Neuronal stem cell (in vitro differentiated cells): ENCODE results near the gene RNF11.
"Not testable (repeated sequence)": the region's sequence is repeated elsewhere in the genome, so short reads cannot be mapped to it uniquely, and the experiment has no call there.

Source experiments
- DNase-seq: peaks from one replicate; pipeline ENCODE4 v3.0.0-alpha.2; 2013; ENCODE audit warnings: low spot score
- H2AFZ ChIP-seq: one replicate; pipeline ENCODE4 v1.6.1; 2013; ENCODE audit warnings: mild to moderate bottlenecking, low read length, inconsistent platforms
- H2AK5ac ChIP-seq: 2 replicates; pipeline ENCODE4 v1.6.1; 2013; ENCODE audit warnings: low read depth, mild to moderate bottlenecking, inconsistent platforms, low read length, moderate library complexity, mixed read lengths
- H2BK120ac ChIP-seq: 2 replicates; pipeline ENCODE4 v1.6.1; 2013; ENCODE audit warnings: low read depth, mild to moderate bottlenecking, inconsistent platforms, low read length, moderate library complexity, mixed read lengths
- H2BK12ac ChIP-seq: one replicate; pipeline ENCODE4 v1.6.1; 2013; ENCODE audit warnings: low read length, inconsistent platforms
- H2BK15ac ChIP-seq: 2 replicates; pipeline ENCODE4 v1.6.1; 2013; ENCODE audit warnings: mild to moderate bottlenecking, low read length, inconsistent platforms, mixed read lengths
- H2BK5ac ChIP-seq: one replicate; pipeline ENCODE4 v1.6.1; 2013; ENCODE audit warnings: inconsistent platforms, mild to moderate bottlenecking, low read length, moderate library complexity
- H3K14ac ChIP-seq: one replicate; pipeline ENCODE4 v1.6.1; 2013; ENCODE audit warnings: low read length, inconsistent platforms
- H3K18ac ChIP-seq: 2 replicates; pipeline ENCODE4 v1.6.1; 2013; ENCODE audit warnings: low read length, inconsistent platforms
- H3K23ac ChIP-seq: 2 replicates; pipeline ENCODE4 v1.6.1; 2013; ENCODE audit warnings: low read depth, mild to moderate bottlenecking, mixed read lengths, low read length, inconsistent platforms; ENCODE audit not compliant: poor library complexity
- H3K27ac ChIP-seq: replicated peaks from 3 replicates; pipeline ENCODE4 v1.5.1; 2013; ENCODE audit warnings: low read length, inconsistent platforms
- H3K27me3 ChIP-seq, 3 experiments: 2 replicates each; pipeline ENCODE4 v1.6.1; 2013; ENCODE audit warnings: low read length in 3 of 3, mild to moderate bottlenecking in 2 of 3, inconsistent platforms in 1 of 3, low read depth in 1 of 3, mixed read lengths in 1 of 3, moderate library complexity in 1 of 3; ENCODE audit not compliant: control insufficient read depth in 3 of 3, insufficient read depth in 3 of 3
- H3K36me3 ChIP-seq, 2 donors: replicated peaks in 1 of 2; 2 replicates each; pipeline ENCODE4 v1.6.1; 2013; ENCODE audit warnings: low read length in 2 of 2; ENCODE audit not compliant: control insufficient read depth in 2 of 2, insufficient read depth in 2 of 2
- H3K4ac ChIP-seq: 2 replicates; pipeline ENCODE4 v1.6.1; 2013; ENCODE audit warnings: inconsistent platforms, mild to moderate bottlenecking, low read length, moderate library complexity
- H3K4me1 ChIP-seq, 2 donors: 1 replicate in 1 of 2; 2 replicates in 1 of 2; pipeline ENCODE4 v1.6.1; 2013; ENCODE audit warnings: low read length in 2 of 2, low read depth in 1 of 2; ENCODE audit not compliant: control insufficient read depth in 2 of 2, insufficient read depth in 1 of 2
- H3K4me2 ChIP-seq: one replicate; pipeline ENCODE4 v1.6.1; 2013; ENCODE audit warnings: mild to moderate bottlenecking, low read length, inconsistent platforms; ENCODE audit not compliant: insufficient read depth, poor library complexity, severe bottlenecking
- H3K4me3 ChIP-seq, 2 donors: 2 replicates each; pipeline ENCODE4 v1.5.1; 2013; ENCODE audit warnings: low read length in 2 of 2, mild to moderate bottlenecking in 2 of 2, inconsistent platforms in 1 of 2, moderate library complexity in 1 of 2
- H3K79me1 ChIP-seq: one replicate; pipeline ENCODE4 v1.6.1; 2013; ENCODE audit warnings: low read depth, mild to moderate bottlenecking, inconsistent platforms, low read length, moderate library complexity
- H3K9ac ChIP-seq: one replicate; pipeline ENCODE4 v1.6.1; 2013; ENCODE audit warnings: mild to moderate bottlenecking, low read depth, low read length, inconsistent platforms; ENCODE audit not compliant: poor library complexity
- H3K9me3 ChIP-seq, 2 donors: replicated peaks in 1 of 2; 2 replicates each; pipeline versions ENCODE3 to v1.6.1; 2013; ENCODE audit warnings: low read length in 2 of 2, mild to moderate bottlenecking in 2 of 2, inconsistent platforms in 1 of 2, low read depth in 1 of 2, mixed read lengths in 1 of 2, moderate library complexity in 1 of 2; ENCODE audit not compliant: control insufficient read depth in 2 of 2, insufficient read depth in 1 of 2
- H4K8ac ChIP-seq: one replicate; pipeline ENCODE4 v1.6.1; 2013; ENCODE audit warnings: low read depth, mild to moderate bottlenecking, inconsistent platforms, low read length, moderate library complexity
- H4K91ac ChIP-seq: one replicate; pipeline ENCODE4 v1.6.1; 2013; ENCODE audit warnings: low read length, low read depth, mild to moderate bottlenecking, inconsistent platforms; ENCODE audit not compliant: poor library complexity
- WGBS, 2 donors: extraction: QIAGEN DNeasy Blood & Tissue Kit; methylation state at CpG; one replicate each; pipeline ENCODE4 v1.1.7; 2013; ENCODE audit warnings: missing lambda C conversion rate in 2 of 2, mixed read lengths in 1 of 2; ENCODE audit not compliant: insufficient read length in 2 of 2, insufficient replicate concordance in 1 of 2; ENCODE audit errors: extremely low coverage in 2 of 2; 5-methylcytosine and 5-hydroxymethylcytosine counted together

Gene RNF11

GRCh38 chr1:51231896-51232295 is 4.2 kb upstream of the RNF11 start:
- H3K9me3 ChIP-seq: no peaks in the 10 kb centered on the region
- no peaks in the 10 kb centered on the region for H3K36me3 ChIP-seq
- H3K9ac ChIP-seq: no peak overlapping the region
- no peak overlapping the region for H3K18ac ChIP-seq
- H3K14ac ChIP-seq: no peak overlapping the region
- H3K4me2 ChIP-seq: no peak overlapping the region
- no peak overlapping the region for H4K91ac ChIP-seq
- DNase-seq: no peak
- no peak overlapping the region for H4K8ac ChIP-seq
- H2BK5ac ChIP-seq: no peak overlapping the region
- H2BK12ac ChIP-seq: no peak overlapping the region
- H3K27ac ChIP-seq: no peak overlapping the region
- H2BK15ac ChIP-seq: no peak overlapping the region
- H2BK120ac ChIP-seq: no peak overlapping the region
- peaks cover 6 to 10% of the 10 kb centered on the region in 2 donors for H3K4me1 ChIP-seq
- H3K79me1 ChIP-seq: peaks cover 5% of the 10 kb centered on the region
- H2AFZ ChIP-seq: no peak overlapping the region
- H3K4me3 ChIP-seq: no peak overlapping the region
- no peak overlapping the region for H2AK5ac ChIP-seq
- no peak overlapping the region for H3K23ac ChIP-seq
- H3K4ac ChIP-seq: no peak overlapping the region
- peaks cover 0 to 3% (median 0%) of the 10 kb centered on the region in 3 experiments for H3K27me3 ChIP-seq

DNA sequence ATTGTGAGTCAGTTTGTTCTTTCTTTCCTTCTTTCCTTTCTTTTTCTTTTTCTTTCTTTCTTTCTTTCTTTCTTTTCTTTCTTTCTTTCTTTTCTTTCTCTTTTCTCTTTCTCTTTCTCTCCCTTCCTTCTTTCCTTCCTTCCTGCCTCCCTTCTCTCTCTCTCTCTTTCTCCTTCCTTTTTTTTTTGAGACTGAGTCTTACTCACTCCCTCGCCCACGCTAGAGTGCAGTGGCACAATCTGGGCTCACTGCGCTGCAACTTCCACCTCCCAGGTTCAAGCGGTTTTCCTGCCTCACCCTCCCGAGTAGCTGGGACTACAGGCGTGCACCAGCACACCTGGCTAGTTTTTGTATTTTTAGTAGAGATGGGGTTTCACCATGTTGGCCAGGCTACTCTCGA is 1.8 kb upstream of the RNF11 start:
- H3K23ac ChIP-seq: not testable (repeated sequence)

GRCh38 chr1:51234721-51235425 is 1.2 kb upstream of the RNF11 start:
- no peak for DNase-seq
- Histone ChIP-seq H3K23ac (no peak overlapping the region), H3K79me1 (peaks cover 5% of the 10 kb centered on the region), H2BK12ac (no peak overlapping the region), H2BK15ac (no peak overlapping the region), H3K36me3 (no peaks in the 10 kb centered on the region), H3K27me3 (peaks cover 0 to 1% (median 0%) of the 10 kb centered on the region in 3 experiments), H3K14ac (no peak overlapping the region), H4K91ac (no peak overlapping the region), H3K4me1 (peaks cover 9 to 19% of the 10 kb centered on the region in 2 donors), H3K18ac (no peak overlapping the region), H3K4ac (no peak overlapping the region), H2BK120ac (no peak overlapping the region), H4K8ac (no peak overlapping the region), H2BK5ac (no peak overlapping the region), H3K9ac (no peak overlapping the region), H3K4me3 (no peak overlapping the region), H2AFZ (peak overlapping the region; percentile 89), H3K4me2 (no peak overlapping the region), H3K27ac (no peak overlapping the region), H2AK5ac (no peak overlapping the region), H3K9me3 (no peaks in the 10 kb centered on the region)
- WGBS, 2 donors: no CpG with 5 or more reads among the region's 8 CpGs

More for the DNA sequence above, 1.8 kb upstream of the RNF11 start:
- H3K4ac ChIP-seq, H3K4me3 ChIP-seq, H3K4me2 ChIP-seq, H3K79me1 ChIP-seq, H3K9ac ChIP-seq, H4K91ac ChIP-seq, H3K27ac ChIP-seq, H2BK120ac ChIP-seq, H2BK15ac ChIP-seq, H3K14ac ChIP-seq, H3K36me3 ChIP-seq, H2BK5ac ChIP-seq, H3K27me3 ChIP-seq, H2AK5ac ChIP-seq, DNase-seq, H4K8ac ChIP-seq, H2BK12ac ChIP-seq, H3K18ac ChIP-seq, H2AFZ ChIP-seq, H3K9me3 ChIP-seq: not testable (repeated sequence)
- H3K4me1 ChIP-seq: peaks cover 8 to 18% of the 10 kb centered on the region in 2 donors
- no CpG with 5 or more reads among the region's 7 CpGs for WGBS, 2 donors

DNA sequence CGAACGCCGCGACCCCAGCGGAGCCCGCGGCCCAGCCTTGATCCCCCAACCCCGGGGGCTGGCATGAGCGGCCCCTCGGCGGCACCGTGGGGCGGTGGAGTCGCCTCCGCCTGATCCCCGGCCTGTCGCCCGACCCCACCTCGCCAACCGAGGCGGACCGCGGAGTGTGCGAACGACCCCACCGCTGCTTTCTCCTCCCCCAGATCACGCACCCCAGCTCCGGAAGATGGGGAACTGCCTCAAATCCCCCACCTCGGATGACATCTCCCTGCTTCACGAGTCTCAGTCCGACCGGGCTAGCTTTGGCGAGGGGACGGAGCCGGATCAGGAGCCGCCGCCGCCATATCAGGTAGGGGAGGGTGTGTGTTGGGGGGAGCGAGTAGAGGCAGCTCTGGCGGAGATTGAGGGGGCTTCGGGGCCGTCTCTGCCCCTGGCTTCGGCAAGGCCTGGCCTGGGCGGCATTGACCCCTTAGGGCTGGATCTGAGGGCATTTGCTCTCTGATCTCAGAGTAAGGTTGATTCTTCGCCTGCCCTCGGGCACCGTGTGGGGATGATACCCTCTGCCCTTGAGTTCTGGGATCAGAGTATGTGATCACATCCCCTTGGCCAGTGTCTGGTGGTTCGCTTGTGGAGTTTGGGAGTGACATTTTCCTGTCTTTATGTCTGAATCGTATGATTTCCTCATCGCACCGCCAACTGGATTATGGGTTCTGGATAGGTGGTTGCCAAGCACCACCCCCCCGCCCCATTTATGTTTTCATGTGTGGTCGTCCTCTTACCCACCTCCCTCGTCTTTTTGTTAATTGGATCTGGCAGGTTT is 668 bp downstream of the RNF11 start:
- peak overlapping the region; percentile 97 for H3K9ac ChIP-seq
- peak overlapping the region; percentile 60 for H2AK5ac ChIP-seq
- no peak overlapping the region for H4K8ac ChIP-seq
- H2BK120ac ChIP-seq: peak overlapping the region; percentile 44
- DNase-seq: peak; percentile 23
- no peaks in the 10 kb centered on the region for H3K27me3 ChIP-seq
- peak overlapping the region; percentile 86 for H2BK15ac ChIP-seq
- peak overlapping the region; percentile 97 for H3K14ac ChIP-seq
- peaks cover 5% of the 10 kb centered on the region for H3K79me1 ChIP-seq
- peak overlapping the region; percentile 83 to 94 for H3K4me3 ChIP-seq
- H3K9me3 ChIP-seq: no peaks in the 10 kb centered on the region
- H3K23ac ChIP-seq: peak overlapping the region; percentile 95
- peak overlapping the region; percentile 89 for H3K18ac ChIP-seq
- peak overlapping the region; percentile 89 for H2AFZ ChIP-seq
- H2BK5ac ChIP-seq: peak overlapping the region; percentile 94
- peak overlapping the region; percentile 17 for H3K4ac ChIP-seq
- peaks cover 15 to 24% of the 10 kb centered on the region in 2 donors for H3K4me1 ChIP-seq
- no CpG with 5 or more reads among the region's 54 CpGs for WGBS, 2 donors
- no peak overlapping the region for H4K91ac ChIP-seq
- H3K27ac ChIP-seq: peak overlapping the region; percentile 52
- H2BK12ac ChIP-seq: no peak overlapping the region
- H3K4me2 ChIP-seq: peak overlapping the region; percentile 81
- no peaks in the 10 kb centered on the region for H3K36me3 ChIP-seq
